Ovary (tissue), 3 donors: Measurements from ENCODE around the gene KRT85.

Source experiments
- CTCF ChIP-seq, 3 donors: fragments of 450-650 bp in 2 of 3; fragments of 200-600 bp in 1 of 3; IDR thresholded peaks; one replicate each; pipeline versions ENCODE4 v1.5.1 to v1.8.0; 2016 to 2022; ENCODE audit warnings: antibody characterized with exemption in 3 of 3, mild to moderate bottlenecking in 1 of 3
- EP300 ChIP-seq: sonication (generic); formaldehyde crosslinking; IDR thresholded peaks from one replicate; pipeline ENCODE4 v1.6.1; 2017; ENCODE audit warnings: antibody characterized with exemption
- POLR2A ChIP-seq: fragments of 450-650 bp; IDR thresholded peaks from one replicate; pipeline ENCODE4 v1.6.1; 2017; ENCODE audit warnings: antibody characterized with exemption, mild to moderate bottlenecking, moderate library complexity
- donor health status: DM: no; HTN: no; CAD: no.

DNA sequence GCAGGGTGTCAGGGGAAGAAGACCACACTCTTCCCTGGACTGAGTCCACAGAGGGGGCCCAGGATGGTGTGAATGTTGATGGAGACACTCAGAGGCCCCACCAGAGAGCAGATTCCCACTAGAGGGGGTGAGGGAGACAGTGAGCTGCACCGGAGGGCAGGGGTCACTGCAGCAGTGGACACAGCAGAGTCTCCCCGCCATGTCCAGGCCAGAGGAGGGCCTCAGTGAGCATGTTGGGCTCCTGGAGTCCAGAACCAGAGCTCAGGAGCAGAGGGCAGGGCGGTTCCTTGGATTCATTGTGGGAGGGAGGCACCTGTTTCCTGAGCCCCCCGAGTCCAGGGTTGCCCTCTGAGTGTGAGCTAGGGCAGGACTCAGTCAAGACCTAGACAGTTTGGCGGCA lies 40.6 kb upstream of the KRT85 start:
- TF ChIP-seq CTCF (IDR thresholded peaks at IDR 0.05) (no peak), POLR2A (no peak), EP300 (no peak)
